H1 (cell line): ENCODE data around the gene CPNE5. TPM values are rescaled to one million over a fixed set of nuclear protein-coding genes. Genes with fewer than 3 reads are reported as not detected.

Experiments
- CTCF ChIP-seq, 3 experiments: IDR thresholded peaks; 1 replicate in 2 of 3; 2 replicates in 1 of 3; pipeline versions ENCODE4 v1.5.1 to v1.6.1; 2011; ENCODE audit warnings: low read length in 3 of 3, mild to moderate bottlenecking in 3 of 3, inconsistent platforms in 2 of 3, low read depth in 1 of 3, moderate library complexity in 1 of 3; ENCODE audit not compliant: insufficient read depth in 1 of 3; ENCODE audit errors: control extremely low read depth in 1 of 3
- NRF1 ChIP-seq: IDR thresholded peaks from 2 replicates; pipeline ENCODE4 v1.6.1; 2011; ENCODE audit warnings: mild to moderate bottlenecking, low read depth, low read length, improper control_type of control experiment
- SAP30 ChIP-seq: fragments of 300-600 bp; sonication (generic); IDR thresholded peaks from 2 replicates; pipeline ENCODE4 v1.7.1; 2012; ENCODE audit warnings: low read length, moderate library complexity, mild to moderate bottlenecking, inconsistent platforms; ENCODE audit not compliant: insufficient read depth, insufficient replicate concordance
- SIRT6 ChIP-seq: IDR thresholded peaks from one replicate; pipeline ENCODE4 v1.7.1; 2012; ENCODE audit warnings: low read length, inconsistent platforms
- TBP ChIP-seq: IDR thresholded peaks from 2 replicates; pipeline ENCODE4 v1.6.1; 2011; ENCODE audit warnings: low read depth, low read length, improper control_type of control experiment
- YY1 ChIP-seq: IDR thresholded peaks from 2 replicates; pipeline ENCODE4 v1.6.1; 2011; ENCODE audit warnings: low read depth, mild to moderate bottlenecking, low read length
- polyA plus RNA-seq, 7 experiments: library from polyadenylated mRNA; depleted of rRNA in 3 of 7; stranded (reverse) in 5 of 7; unstranded in 2 of 7; fragments of >200 nt in 5 of 7; fragments of 200-250 nt in 2 of 7; gene quantifications; 1 replicate in 5 of 7; 2 replicates in 1 of 7; 4 replicates in 1 of 7; pipeline versions ENCODE4 v1.2.1 to v1.2.3, GENCODE V29; 2011 to 2013; ENCODE audit warnings: missing spikeins in 2 of 7, mixed read lengths in 2 of 7
- total RNA-seq: library from RNA; stranded (reverse); fragmentation: NEBNext Ultra II Directional; extraction: Animal tissue kit (Norgen Biotek cat#: 25700); gene quantifications from 2 replicates; pipeline ENCODE4 v1.2.1, GENCODE V29; 2021

The CPNE5 gene
- total and polyA plus RNA-seq, 2 of the 8 experiments (the other 6 are each of a cell fraction or from before 2014, with no cell fraction given) = 0.88 to 1.8 TPM

GRCh38 chr6:36699348-36699747, 139.9 kb downstream of the CPNE5 start (continued):
- TF ChIP-seq CTCF (IDR thresholded peaks at IDR 0.05; ENCODE audit: control extremely low read depth in 1 of 3, insufficient read depth in 1 of 3, low read depth in 1 of 3, low read length in 3 of 3) = no peak
- TF ChIP-seq TBP = no peak
- TF ChIP-seq YY1 = no peak
- no peak for TF ChIP-seq SIRT6
- no peak for TF ChIP-seq SAP30
- no peak for TF ChIP-seq NRF1
